ENCODE measurements around the gene CPA4.

The CPA4 gene

GRCh38 chr7:130277763-130278643, 15.0 kb upstream of the CPA4 start:
- Histone ChIP-seq H3K4me3 (ENCODE audit: low read length) (no peak overlapping the region), H3K4me1 (ENCODE audit: control insufficient read depth, insufficient read depth, low read length) (peaks cover 12% of the 10 kb centered on the region), H3K27me3 (ENCODE audit: control insufficient read depth, insufficient read depth, low read length) (no peaks in the 10 kb centered on the region), H3K27ac (ENCODE audit: low read depth, low read length) (no peak overlapping the region), H3K36me3 (ENCODE audit: control insufficient read depth, insufficient read depth, low read length) (no peaks in the 10 kb centered on the region), H3K9ac (ENCODE audit: low read length) (no peak overlapping the region)

GRCh38 chr7:130278860-130279259, 14.1 kb upstream of the CPA4 start:
- Histone ChIP-seq H3K4me1 (ENCODE audit: control insufficient read depth, insufficient read depth, low read length) (peaks cover 10% of the 10 kb centered on the region), H3K27me3 (ENCODE audit: control insufficient read depth, insufficient read depth, low read length) (no peaks in the 10 kb centered on the region), H3K4me3 (ENCODE audit: low read length) (no peak overlapping the region), H3K27ac (ENCODE audit: low read depth, low read length) (no peak overlapping the region), H3K9ac (ENCODE audit: low read length) (no peak overlapping the region), H3K36me3 (ENCODE audit: control insufficient read depth, insufficient read depth, low read length) (no peaks in the 10 kb centered on the region)

GRCh38 chr7:130279286-130279685, 13.7 kb upstream of the CPA4 start:
- H3K9ac ChIP-seq (ENCODE audit: low read length) = no peak overlapping the region
- H3K4me1 ChIP-seq (ENCODE audit: control insufficient read depth, insufficient read depth, low read length) = peaks cover 6% of the 10 kb centered on the region
- H3K27me3 ChIP-seq (ENCODE audit: control insufficient read depth, insufficient read depth, low read length) = no peaks in the 10 kb centered on the region
- no peak overlapping the region for H3K4me3 ChIP-seq (ENCODE audit: low read length)
- no peak overlapping the region for H3K27ac ChIP-seq (ENCODE audit: low read depth, low read length)
- no peaks in the 10 kb centered on the region for H3K36me3 ChIP-seq (ENCODE audit: control insufficient read depth, insufficient read depth, low read length)

GRCh38 chr7:130279906-130280305, 13.1 kb upstream of the CPA4 start:
- H3K36me3 ChIP-seq (ENCODE audit: control insufficient read depth, insufficient read depth, low read length) = no peaks in the 10 kb centered on the region
- no peak overlapping the region for H3K27ac ChIP-seq (ENCODE audit: low read depth, low read length)
- H3K4me1 ChIP-seq (ENCODE audit: control insufficient read depth, insufficient read depth, low read length) = peaks cover 2% of the 10 kb centered on the region
- H3K27me3 ChIP-seq (ENCODE audit: control insufficient read depth, insufficient read depth, low read length) = no peaks in the 10 kb centered on the region
- H3K9ac ChIP-seq (ENCODE audit: low read length) = no peak overlapping the region
- no peak overlapping the region for H3K4me3 ChIP-seq (ENCODE audit: low read length)

- Histone ChIP-seq H3K27ac (ENCODE audit: low read depth, low read length) (no peak overlapping the region), H3K27me3 (ENCODE audit: control insufficient read depth, insufficient read depth, low read length) (no peaks in the 10 kb centered on the region), H3K4me1 (ENCODE audit: control insufficient read depth, insufficient read depth, low read length) (no peaks in the 10 kb centered on the region), H3K4me3 (ENCODE audit: low read length) (no peak overlapping the region), H3K9ac (ENCODE audit: low read length) (no peak overlapping the region), H3K36me3 (ENCODE audit: control insufficient read depth, insufficient read depth, low read length) (no peaks in the 10 kb centered on the region)
These were observed 11.7 kb upstream of the CPA4 start for GRCh38 chr7:130281260-130281659.

- no peaks in the 10 kb centered on the region for H3K36me3 ChIP-seq (ENCODE audit: control insufficient read depth, insufficient read depth, low read length)
- no peaks in the 10 kb centered on the region for H3K4me1 ChIP-seq (ENCODE audit: control insufficient read depth, insufficient read depth, low read length)
- H3K27ac ChIP-seq (ENCODE audit: low read depth, low read length) = no peak overlapping the region
- no peak overlapping the region for H3K9ac ChIP-seq (ENCODE audit: low read length)
- H3K27me3 ChIP-seq (ENCODE audit: control insufficient read depth, insufficient read depth, low read length) = no peaks in the 10 kb centered on the region
- H3K4me3 ChIP-seq (ENCODE audit: low read length) = no peak overlapping the region
These were observed 6.1 kb upstream of the CPA4 start for GRCh38 chr7:130286881-130287280.

- no peaks in the 10 kb centered on the region for H3K4me1 ChIP-seq (ENCODE audit: control insufficient read depth, insufficient read depth, low read length)
- no peak overlapping the region for H3K27ac ChIP-seq (ENCODE audit: low read depth, low read length)
- no peak overlapping the region for H3K4me3 ChIP-seq (ENCODE audit: low read length)
These were observed 4.8 kb upstream of the CPA4 start for GRCh38 chr7:130288168-130288567.

GRCh38 chr7:130288829-130289228, 4.1 kb upstream of the CPA4 start:
- no peaks in the 10 kb centered on the region for H3K4me1 ChIP-seq (ENCODE audit: control insufficient read depth, insufficient read depth, low read length)
- no peaks in the 10 kb centered on the region for H3K36me3 ChIP-seq (ENCODE audit: control insufficient read depth, insufficient read depth, low read length)
- no peaks in the 10 kb centered on the region for H3K27me3 ChIP-seq (ENCODE audit: control insufficient read depth, insufficient read depth, low read length)
- H3K4me3 ChIP-seq (ENCODE audit: low read length) = no peak overlapping the region
- H3K9ac ChIP-seq (ENCODE audit: low read length) = no peak overlapping the region
- no peak overlapping the region for H3K27ac ChIP-seq (ENCODE audit: low read depth, low read length)

More at GRCh38 chr7:130288168-130288567, 4.8 kb upstream of the CPA4 start:
- Histone ChIP-seq H3K27me3 (ENCODE audit: control insufficient read depth, insufficient read depth, low read length) (no peaks in the 10 kb centered on the region), H3K36me3 (ENCODE audit: control insufficient read depth, insufficient read depth, low read length) (no peaks in the 10 kb centered on the region), H3K9ac (ENCODE audit: low read length) (no peak overlapping the region)

GRCh38 chr7:130289478-130289877, 3.5 kb upstream of the CPA4 start:
- no peak overlapping the region for H3K9ac ChIP-seq (ENCODE audit: low read length)
- no peak overlapping the region for H3K27ac ChIP-seq (ENCODE audit: low read depth, low read length)
- H3K36me3 ChIP-seq (ENCODE audit: control insufficient read depth, insufficient read depth, low read length) = no peaks in the 10 kb centered on the region
- H3K4me3 ChIP-seq (ENCODE audit: low read length) = no peak overlapping the region
- H3K27me3 ChIP-seq (ENCODE audit: control insufficient read depth, insufficient read depth, low read length) = no peaks in the 10 kb centered on the region
- H3K4me1 ChIP-seq (ENCODE audit: control insufficient read depth, insufficient read depth, low read length) = no peaks in the 10 kb centered on the region

GRCh38 chr7:130290745-130291144, 2.2 kb upstream of the CPA4 start:
- Histone ChIP-seq H3K4me3 (ENCODE audit: low read length) (no peak overlapping the region), H3K27me3 (ENCODE audit: control insufficient read depth, insufficient read depth, low read length) (no peaks in the 10 kb centered on the region), H3K27ac (ENCODE audit: low read depth, low read length) (no peak overlapping the region), H3K4me1 (ENCODE audit: control insufficient read depth, insufficient read depth, low read length) (no peaks in the 10 kb centered on the region), H3K36me3 (ENCODE audit: control insufficient read depth, insufficient read depth, low read length) (no peaks in the 10 kb centered on the region), H3K9ac (ENCODE audit: low read length) (no peak overlapping the region)

- Histone ChIP-seq H3K9ac (ENCODE audit: low read length) (no peak overlapping the region), H3K27me3 (ENCODE audit: control insufficient read depth, insufficient read depth, low read length) (no peaks in the 10 kb centered on the region), H3K36me3 (ENCODE audit: control insufficient read depth, insufficient read depth, low read length) (no peaks in the 10 kb centered on the region), H3K4me3 (ENCODE audit: low read length) (no peak overlapping the region), H3K4me1 (ENCODE audit: control insufficient read depth, insufficient read depth, low read length) (no peaks in the 10 kb centered on the region), H3K27ac (ENCODE audit: low read depth, low read length) (no peak overlapping the region)
These were observed 560 bp downstream of the CPA4 start for GRCh38 chr7:130293521-130293920.

- no peaks in the 10 kb centered on the region for H3K27me3 ChIP-seq (ENCODE audit: control insufficient read depth, insufficient read depth, low read length)
- H3K27ac ChIP-seq (ENCODE audit: low read depth, low read length) = no peak overlapping the region
- no peak overlapping the region for H3K9ac ChIP-seq (ENCODE audit: low read length)
- no peaks in the 10 kb centered on the region for H3K4me1 ChIP-seq (ENCODE audit: control insufficient read depth, insufficient read depth, low read length)
- H3K36me3 ChIP-seq (ENCODE audit: control insufficient read depth, insufficient read depth, low read length) = no peaks in the 10 kb centered on the region
- no peak overlapping the region for H3K4me3 ChIP-seq (ENCODE audit: low read length)
These were observed 1.4 kb downstream of the CPA4 start for GRCh38 chr7:130294314-130294713.

Data from rectal smooth muscle tissue (tissue), 1 donor.